Measurements from ENCODE around the gene ITPKB. TPM values are rescaled to one million over a fixed set of nuclear protein-coding genes. Genes with fewer than 3 reads are reported as not detected.

The ITPKB gene
- total RNA-seq (2022; extraction: Qiagen RNA extraction; ENCODE audit: low read depth): 1.7 to 3.0 TPM (median 2.5 TPM) in 5 replicates

GRCh38 chr1:226738995-226739695, at the start of gene ITPKB:
Gene ITPKB, minus strand, starts transcription at chr1:226739282. Its CDS starts 1,824 bp downstream, at chr1:226737458.

Other genes starting within 250 kb of the ITPKB start
- not detected in 5 replicates for gene STUM, start 190.5 kb downstream of the ITPKB start, total RNA-seq (2022; extraction: Qiagen RNA extraction; ENCODE audit: low read depth)
- 20.4 to 33.1 TPM (median 28.3 TPM) in 5 replicates for gene PSEN2, start 131.3 kb upstream of the ITPKB start, total RNA-seq (2022; extraction: Qiagen RNA extraction; ENCODE audit: low read depth)
- gene COQ8A, start 201.0 kb upstream of the ITPKB start, total RNA-seq (2022; extraction: Qiagen RNA extraction; ENCODE audit: low read depth): 14.9 to 21.8 TPM (median 19.9 TPM) in 5 replicates

All from A549 treated with ZK216348 at 1 μM for 4 hours (cell line).